SIG-M5 treated with dmso at 0.1 percent for 504 hours (cell line): ENCODE measurements around the gene HIBCH.

ENCODE experiments used
- DNase-seq: peaks from one replicate; lab custom pipeline; 2025; ENCODE audit not compliant: unreplicated experiment; lab: John Stamatoyannopoulos, UW

Gene HIBCH

GRCh38 chr2:190199109-190199508 lies 120.5 kb downstream of the HIBCH start:
- DNase-seq: no peak

- no peak for DNase-seq
These were observed 122.4 kb downstream of the HIBCH start for GRCh38 chr2:190197143-190197720.

- no peak for DNase-seq
These were observed 129.0 kb downstream of the HIBCH start for GRCh38 chr2:190190507-190191162.

DNA sequence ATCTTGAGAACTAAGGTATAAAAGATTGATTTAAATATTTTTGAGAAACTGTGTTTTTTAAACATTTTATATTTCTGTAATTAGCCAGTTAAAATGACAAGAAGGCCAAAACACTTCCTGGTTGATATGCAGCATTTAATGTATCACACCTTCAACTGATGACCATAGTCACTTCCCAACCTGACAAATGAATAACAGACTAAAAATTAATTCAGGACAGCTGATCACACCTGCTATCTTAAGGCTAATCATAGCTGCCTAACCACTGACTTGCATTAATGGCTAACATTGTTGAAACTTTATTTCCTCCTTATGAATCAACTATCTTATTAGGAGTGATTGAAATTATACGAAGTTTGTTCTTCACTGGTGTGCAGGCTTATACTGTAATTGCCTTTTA lies 131.3 kb downstream of the HIBCH start:
- no peak for DNase-seq

- DNase-seq: no peak
These were observed 133.4 kb downstream of the HIBCH start for GRCh38 chr2:190186238-190186637.

DNA sequence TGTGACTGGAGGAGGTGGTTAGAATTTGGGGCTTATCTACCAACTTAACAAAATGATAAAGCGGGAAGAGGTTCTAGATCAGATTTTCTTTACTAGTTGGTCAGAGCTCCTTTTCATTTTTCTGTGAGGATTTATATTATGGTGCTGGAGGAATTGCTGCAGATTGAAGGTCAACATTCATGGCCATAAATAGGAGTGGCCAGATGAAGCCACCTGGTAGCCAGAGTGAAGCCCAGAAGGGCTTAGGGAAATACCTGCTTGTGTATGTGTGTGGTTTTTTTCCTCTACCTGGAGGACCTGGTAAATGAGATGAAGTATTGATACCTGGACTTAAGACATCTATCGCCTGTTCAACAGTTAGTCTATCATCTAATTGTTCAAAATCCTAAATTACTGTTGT lies 134.2 kb downstream of the HIBCH start:
- DNase-seq: no peak

GRCh38 chr2:190184460-190184859 lies 135.2 kb downstream of the HIBCH start:
- no peak for DNase-seq

DNA sequence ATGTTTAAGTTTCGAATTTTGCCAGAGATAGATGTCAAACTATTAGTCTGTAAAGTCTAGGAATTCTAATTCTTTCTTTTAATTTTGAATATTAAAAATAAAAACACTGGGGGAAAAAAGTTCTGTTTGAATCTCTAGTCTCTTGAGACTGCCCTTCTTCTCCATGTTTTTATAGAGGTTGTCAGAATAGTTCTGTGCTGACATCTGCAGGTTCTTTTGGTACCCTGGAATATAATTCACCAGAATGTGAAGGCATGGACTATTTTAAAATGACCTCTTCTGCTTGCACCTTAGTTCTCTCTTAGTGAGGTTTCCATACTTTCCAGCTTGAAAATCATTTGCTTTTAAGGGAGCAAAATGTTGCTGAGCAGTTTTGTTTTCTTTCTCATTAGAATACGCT lies 136.1 kb downstream of the HIBCH start:
- DNase-seq: no peak

- DNase-seq: no peak
These were observed 137.5 kb downstream of the HIBCH start for GRCh38 chr2:190182071-190182524.

DNA sequence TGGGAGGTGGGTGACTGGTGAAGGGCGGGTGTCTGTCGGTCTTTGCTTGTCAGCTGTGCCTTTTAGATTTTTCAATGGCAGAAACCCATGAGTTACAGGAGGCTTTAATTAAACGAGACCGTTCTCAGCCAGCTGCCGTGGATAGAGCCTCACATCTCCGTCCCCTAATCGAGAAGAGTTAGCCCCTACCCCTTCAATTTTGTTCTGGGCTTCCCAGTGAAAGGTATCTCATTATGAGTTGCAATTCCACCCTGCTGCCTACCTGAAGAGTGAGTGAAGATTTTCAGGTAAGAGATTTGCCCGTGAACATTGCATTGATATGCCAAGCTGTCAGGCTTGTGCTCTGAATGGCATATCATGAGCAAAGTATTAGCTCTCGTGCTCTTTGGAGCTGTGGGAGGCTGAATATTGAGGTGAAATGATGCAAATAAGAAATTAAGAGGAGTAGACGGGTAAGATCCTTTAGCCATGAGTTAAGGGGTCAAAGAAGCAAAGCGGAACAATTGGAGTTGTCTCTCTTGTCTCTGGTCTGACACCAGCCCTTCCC lies 138.4 kb downstream of the HIBCH start:
- peak; percentile 43 for DNase-seq

DNA sequence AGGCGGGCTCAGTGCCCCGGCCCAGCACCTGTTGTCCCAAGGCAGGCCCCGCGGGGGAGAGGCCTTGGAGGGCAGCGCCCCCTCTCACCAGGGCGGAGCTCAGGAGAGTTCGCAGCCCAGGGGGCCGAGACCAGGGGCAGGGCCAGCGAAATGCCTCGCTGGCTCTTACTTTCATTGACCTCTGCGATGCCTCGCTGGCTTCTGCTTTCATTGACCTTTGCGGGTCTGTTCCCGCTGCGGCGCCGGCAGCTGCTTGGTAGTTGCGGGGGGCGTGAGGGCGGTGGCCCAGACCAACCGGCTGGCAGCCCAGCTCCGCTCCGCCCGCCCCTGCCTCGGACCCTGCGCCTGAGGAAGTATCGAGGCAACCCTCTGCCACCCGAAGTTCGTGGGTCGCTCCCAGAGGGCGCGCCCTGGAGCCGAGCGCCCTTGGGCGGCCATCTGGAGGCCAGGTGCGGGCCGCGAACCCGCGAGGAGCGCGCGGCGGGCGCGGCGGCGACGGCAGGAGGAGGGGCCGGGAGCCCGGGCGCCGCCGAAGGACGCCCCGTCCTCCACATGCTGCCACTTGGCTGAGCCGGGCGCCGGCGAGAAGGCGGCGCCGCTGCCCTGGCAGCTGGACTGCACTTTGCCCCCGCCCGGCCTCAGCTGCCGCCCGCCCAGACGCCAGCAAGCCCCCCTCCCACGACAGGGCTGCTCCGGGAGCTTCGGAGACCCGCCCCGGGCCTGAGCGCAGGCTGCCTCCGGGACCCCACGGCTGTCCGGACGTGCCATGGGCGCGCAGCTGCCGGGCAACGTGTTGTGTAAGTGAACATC lies 139.1 kb downstream of the HIBCH start:
- DNase-seq: peak; percentile 30

- DNase-seq: no peak
These were observed 139.8 kb downstream of the HIBCH start for GRCh38 chr2:190179754-190180312.

GRCh38 chr2:190178066-190178722 lies 141.4 kb downstream of the HIBCH start:
- no peak for DNase-seq

- DNase-seq: no peak
These were observed 142.2 kb downstream of the HIBCH start for GRCh38 chr2:190177249-190178040.

DNA sequence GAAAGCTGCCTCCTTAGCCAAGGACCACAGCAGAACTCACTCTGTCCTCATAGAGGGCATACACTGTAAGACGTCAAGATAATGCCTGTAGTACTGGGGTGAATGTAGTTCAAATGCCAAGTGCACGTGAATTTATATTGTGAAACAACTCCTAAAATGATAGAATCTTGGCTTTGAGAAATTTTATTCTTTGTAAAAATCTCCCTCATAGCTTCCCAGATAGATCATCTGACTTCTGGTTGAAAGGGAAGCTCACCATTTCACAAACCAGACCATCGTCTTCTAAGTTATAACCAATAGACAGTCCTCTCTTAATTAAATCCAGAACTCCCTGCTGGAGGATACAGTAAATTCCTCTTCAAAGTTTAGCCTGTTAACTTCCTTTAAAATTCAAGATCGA lies 146.2 kb downstream of the HIBCH start:
- no peak for DNase-seq

DNA sequence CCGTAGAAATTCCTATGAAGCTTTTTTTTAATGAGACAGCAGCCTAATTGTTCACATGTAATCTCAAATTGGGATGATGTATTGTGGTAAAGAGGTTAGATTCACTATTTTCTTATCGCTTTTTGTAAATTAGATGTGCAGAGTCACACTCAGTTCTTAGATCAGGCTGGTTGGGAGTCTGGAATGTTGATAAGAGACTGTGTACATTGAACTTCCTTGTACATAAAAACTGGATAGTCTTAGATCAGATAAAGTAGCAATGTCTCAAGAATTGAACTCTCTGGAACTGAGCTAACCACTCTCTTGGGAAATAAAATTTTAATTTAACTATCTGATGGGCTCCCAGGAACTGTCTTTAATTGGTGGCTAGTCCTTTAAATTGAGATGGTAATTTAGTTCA lies 149.0 kb downstream of the HIBCH start:
- DNase-seq: no peak

DNA sequence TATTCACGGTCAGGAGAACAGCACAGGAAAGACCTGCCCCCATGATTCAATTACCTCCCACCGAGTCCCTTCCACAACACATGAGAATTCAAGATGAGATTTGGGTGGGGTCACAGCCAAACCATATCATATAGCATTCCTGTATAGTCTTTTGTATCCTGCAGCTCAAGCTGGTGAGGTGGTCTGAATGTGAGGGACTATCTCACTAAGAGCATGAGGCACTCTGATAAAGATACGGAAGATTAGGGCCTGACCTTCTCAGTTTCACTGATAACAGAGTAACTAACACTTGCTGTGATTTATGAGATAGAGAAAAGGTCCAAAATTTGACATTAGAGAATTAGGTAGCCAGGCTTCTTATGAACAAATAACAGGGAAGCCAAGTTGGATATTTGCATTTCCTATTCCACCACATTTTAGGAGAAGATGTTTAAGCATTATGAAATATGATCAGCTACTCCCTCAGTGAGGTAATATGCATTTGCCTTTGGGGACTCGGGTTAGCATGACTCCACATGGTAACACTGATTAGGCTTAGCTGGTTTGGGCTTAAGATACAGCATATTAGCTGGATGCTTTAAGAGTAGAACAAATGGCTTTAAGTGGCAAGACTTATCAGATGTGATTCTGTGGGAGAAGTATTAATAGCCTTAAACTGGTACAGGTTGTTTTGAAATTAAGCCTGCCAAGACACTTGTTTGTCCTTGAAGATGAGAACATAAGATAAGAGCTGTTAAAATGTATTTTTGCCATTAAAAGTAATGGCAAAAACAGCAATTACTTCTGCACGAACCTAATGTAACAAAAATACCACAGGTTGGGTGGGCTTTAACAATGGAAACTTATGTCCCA lies 150.2 kb downstream of the HIBCH start:
- no peak for DNase-seq

GRCh38 chr2:190167702-190168101 lies 151.9 kb downstream of the HIBCH start:
- DNase-seq: no peak

DNA sequence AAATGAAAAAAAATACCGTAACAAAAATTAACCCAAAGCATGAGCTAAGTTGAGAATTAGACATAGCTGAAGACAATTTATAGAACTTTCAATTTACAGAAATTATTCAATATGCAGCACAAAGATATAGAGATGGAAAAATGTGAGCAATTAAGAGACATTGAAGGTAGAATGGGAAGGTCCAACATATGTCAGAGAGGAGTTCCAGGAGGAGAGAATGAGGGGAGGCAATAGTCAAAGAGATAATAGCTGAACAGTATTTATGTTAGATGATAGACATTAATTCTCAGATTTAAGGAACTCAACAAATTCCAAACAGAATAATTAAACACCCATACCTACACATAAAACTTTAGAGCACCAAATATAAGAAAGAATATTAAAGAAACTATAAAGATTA lies 154.1 kb downstream of the HIBCH start:
- DNase-seq: no peak
